Activated effector memory CD4-positive, alpha-beta T cell treated with anti-CD3 and anti-CD28 coated beads, Interleukin-2, amount 50 U/mL, for 16 hours (primary cell): ENCODE measurements around the gene CDC42.
"Not testable (repeated sequence)": the region's sequence is repeated elsewhere in the genome, so short reads cannot be mapped to it uniquely, and the experiment has no call there.

Experiments used
- DNase-seq: peaks from one replicate; pipeline ENCODE4 v3.0.0-alpha.2; 2020

The CDC42 gene

GRCh38 chr1:22076346-22076745, 23.8 kb downstream of the CDC42 start:
- DNase-seq = no peak

- no peak for DNase-seq
Observed at GRCh38 chr1:22077728-22078127, 25.2 kb downstream of the CDC42 start.

- DNase-seq = no peak
Observed at GRCh38 chr1:22078133-22078532, 25.6 kb downstream of the CDC42 start.

GRCh38 chr1:22080191-22080590, 27.7 kb downstream of the CDC42 start:
- DNase-seq = no peak

DNA sequence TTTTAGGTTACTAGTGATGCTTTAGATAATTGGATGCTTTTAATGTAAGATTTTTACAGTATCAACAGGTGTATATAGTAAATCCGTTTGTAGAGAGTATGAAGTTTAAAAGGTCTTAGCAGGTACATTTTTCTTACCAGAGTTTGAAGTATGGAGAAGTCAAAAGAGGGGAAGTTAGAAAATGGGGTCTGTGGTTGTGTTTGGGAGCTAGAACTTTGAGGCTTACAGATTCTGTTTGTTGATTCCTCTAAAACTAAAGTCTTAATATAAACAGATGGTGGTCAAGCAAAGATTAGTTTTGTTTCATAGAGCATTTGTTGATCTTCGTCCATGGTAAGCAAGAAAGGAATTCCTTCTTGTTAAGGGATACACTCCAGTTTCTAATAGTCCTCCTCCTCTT, 35.8 kb downstream of the CDC42 start:
- DNase-seq = no peak

DNA sequence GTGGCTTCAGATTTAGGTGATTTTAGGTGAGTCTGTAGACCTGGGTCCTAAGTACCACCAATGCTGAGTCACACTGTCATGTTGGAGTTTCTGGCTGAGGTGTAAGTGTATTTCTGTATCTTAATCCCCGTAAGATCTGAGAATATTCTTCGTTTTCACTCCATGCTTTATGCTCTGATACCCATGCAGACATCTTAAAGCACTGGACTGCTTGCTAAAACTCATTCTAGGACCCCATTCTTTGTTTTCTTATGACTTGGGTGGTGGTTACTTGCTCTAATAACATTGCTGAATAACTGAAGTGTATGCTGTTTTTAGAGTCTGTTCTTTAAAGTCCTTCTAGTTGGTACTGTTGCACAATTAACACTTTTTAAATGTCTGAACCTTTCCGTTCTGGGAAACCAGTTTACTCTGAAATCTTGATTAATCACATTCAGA, 36.6 kb downstream of the CDC42 start:
- no peak for DNase-seq

GRCh38 chr1:22089787-22090186, 37.3 kb downstream of the CDC42 start:
- DNase-seq = no peak

DNA sequence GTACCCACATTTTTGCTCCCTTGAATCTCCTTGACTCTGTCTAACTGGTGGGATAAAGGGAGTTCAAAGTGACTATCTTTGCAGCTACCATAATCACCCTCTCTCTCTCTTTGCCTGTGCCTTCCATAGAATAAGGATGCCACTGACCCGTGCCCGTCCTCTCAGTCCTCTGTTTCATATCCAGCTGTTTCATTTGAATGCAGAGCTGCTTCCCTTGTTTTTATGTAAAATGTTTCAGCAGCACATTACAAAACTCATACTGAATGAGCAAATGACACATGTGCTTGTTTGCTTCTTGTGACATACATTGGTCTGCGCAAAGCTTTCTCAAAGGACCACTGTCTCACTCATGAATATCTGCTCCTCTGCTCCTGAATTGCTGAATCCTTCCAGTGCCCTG, 38.4 kb downstream of the CDC42 start:
- no peak for DNase-seq

GRCh38 chr1:22092026-22092768, 39.7 kb downstream of the CDC42 start:
- not testable (repeated sequence) for DNase-seq

DNA sequence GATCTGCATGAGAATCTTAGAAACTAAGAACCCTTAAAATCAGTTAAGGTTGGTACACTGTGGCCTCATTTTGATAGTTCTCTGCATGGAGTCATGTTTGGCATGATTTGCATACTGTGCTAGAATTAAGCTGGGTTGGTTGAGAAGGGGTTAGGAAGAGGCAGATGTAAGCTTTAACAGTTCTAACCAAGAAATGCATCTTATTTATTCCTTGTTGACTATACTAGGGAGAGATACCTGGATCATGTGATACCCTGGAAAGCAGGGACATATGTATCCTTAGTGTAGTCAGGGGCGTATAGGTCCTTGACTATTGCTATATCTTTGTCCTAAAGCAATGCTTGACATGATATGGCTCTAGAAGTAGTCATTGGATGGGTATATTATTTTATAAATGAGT, 41.0 kb downstream of the CDC42 start:
- DNase-seq = no peak

GRCh38 chr1:22096036-22096435, 43.5 kb downstream of the CDC42 start:
- no peak for DNase-seq

DNA sequence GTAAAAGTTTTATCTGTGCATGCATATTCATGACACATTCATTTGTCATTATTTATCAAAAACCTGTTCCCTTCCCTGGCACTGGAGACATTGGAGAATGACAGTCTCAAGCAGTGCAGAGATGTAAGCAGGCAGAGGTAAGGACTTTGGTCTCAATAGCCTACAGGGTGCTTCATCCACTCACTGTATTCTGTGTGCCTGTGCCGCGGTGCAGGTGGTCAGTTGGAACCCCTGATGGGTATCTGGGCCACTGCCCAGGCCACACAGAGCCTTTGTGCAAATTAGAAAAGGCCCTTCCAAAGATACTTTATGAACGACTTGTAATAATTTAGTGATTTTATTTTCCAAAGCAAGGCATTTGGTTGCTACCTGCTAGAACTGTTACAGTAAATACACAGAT, 44.0 kb downstream of the CDC42 start:
- no peak for DNase-seq

GRCh38 chr1:22098752-22099151, 46.2 kb downstream of the CDC42 start:
- no peak for DNase-seq

DNA sequence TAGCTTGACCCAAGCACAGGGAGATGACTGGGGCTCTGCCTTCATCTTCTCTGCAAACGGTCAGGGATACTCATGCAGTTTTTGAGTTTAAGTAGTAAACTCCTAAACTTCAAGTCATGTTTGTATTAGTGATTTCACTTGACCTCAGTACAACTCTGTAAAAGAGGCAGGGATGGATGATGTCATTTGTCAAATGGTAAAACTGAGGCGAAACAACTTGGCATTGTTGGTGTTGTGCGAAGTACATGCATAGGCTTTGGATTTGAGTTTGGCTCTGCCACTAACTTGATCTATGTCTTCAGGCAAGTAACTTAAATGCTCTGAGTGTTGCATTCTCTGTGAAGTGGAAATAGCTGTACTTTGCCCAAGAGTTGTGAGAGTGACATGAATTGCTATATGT, 47.7 kb downstream of the CDC42 start:
- DNase-seq = no peak

- DNase-seq = no peak
Observed at GRCh38 chr1:22101199-22101598, 48.7 kb downstream of the CDC42 start.

DNA sequence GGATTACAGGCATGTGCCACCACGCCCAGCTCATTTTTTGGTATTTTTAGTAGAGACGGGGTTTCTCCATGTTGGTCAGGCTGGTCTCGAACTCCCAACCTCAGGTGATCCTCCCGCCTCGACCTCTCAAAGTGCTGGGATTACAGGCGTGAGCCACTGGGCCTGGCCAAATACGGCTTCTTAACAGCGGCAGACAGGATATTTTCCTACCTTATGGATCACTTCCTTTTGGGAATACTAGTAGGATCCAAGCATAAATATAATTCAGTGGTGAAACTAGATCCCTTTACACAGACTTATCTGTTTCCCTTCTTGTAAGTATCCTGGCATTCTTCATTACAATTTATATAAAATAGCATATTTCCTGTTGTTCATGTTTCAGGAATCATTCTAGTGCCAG, 49.5 kb downstream of the CDC42 start:
- no peak for DNase-seq

DNA sequence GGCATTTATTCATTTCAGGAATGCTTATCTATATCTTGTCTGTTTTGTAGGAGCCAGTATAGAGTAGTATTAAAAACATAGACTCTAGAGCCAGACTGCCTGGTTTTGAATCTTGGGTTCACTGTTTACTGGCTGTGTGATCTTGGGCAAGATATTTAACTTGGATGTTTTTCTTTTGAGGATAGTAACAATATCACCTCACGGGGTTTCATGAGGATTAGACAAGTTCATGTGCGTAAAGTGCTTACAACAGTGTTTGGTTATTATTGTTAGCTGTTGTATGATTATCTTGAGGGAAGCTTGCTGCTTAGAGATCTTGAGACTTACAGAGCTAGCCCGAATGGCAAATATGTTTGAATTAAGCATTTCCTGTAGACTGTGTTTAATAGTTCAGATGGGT, 50.2 kb downstream of the CDC42 start:
- no peak for DNase-seq

- no peak for DNase-seq
Observed at GRCh38 chr1:22104094-22104493, 51.6 kb downstream of the CDC42 start.

DNA sequence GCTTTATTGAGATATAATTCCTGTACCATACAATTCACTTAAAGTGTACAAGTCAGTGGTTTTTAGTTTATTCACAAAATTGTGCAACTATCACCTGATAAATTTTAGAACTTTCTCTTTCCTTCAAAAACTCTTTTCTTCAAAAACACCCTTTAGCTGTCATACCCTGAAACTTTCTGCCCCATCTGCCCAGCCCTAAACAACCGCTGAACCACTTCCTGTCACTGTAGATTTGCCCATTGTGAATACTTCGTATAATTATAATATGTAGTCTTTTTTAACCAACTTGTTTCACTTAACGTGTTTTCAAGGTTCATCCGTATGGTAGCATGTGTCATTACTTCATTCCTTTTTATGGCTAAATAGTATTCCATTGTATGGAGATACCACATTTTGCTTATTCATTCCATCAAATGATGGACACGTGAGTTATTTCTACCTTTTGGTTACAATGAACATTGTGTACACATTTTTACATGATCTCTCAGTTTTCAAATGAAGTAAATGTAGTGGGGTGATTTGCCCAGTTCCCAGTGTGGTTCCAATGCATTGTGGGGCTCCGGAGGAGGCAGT, 52.4 kb downstream of the CDC42 start:
- DNase-seq = peak; percentile 78

- no peak for DNase-seq
Observed at GRCh38 chr1:22105611-22106207, 53.2 kb downstream of the CDC42 start.

- no peak for DNase-seq
Observed at GRCh38 chr1:22107126-22107525, 54.6 kb downstream of the CDC42 start.

DNA sequence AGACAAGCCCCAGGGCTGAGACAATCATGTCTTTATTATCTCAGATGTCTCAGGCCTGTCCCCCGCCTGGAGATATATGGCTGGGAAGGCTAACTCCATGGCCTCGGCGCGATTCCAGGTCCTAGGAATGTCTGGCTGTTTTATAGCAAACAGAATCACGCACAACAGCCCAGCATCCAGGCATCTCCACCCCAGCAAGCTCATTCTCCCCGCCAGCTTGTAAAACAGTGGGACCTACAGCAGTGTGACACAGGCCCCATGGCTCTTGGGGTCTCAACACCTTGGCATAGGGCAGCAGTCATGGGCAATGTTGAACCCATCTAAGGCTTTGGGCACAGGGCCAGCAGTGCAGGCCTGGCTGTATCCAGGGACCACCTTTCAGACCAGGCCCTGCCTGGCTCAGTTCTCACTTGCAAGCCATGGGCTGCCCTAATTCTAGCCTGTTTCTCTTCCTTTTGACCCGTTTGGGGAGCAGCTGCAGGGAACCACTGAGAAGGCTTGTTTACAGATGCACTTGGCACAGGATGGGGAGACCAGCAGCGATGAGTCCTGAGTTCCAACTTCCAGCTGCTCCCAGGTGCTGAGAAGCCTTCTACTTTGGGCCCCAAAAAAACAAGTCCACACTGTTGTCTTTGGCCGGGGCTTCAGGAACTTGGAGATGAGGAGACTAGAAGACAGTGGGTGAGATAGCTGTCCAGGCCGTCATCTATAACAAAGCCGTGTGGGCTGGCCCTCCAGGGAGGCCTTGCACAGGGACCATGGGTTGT, 56.0 kb downstream of the CDC42 start:
- DNase-seq = no peak

DNA sequence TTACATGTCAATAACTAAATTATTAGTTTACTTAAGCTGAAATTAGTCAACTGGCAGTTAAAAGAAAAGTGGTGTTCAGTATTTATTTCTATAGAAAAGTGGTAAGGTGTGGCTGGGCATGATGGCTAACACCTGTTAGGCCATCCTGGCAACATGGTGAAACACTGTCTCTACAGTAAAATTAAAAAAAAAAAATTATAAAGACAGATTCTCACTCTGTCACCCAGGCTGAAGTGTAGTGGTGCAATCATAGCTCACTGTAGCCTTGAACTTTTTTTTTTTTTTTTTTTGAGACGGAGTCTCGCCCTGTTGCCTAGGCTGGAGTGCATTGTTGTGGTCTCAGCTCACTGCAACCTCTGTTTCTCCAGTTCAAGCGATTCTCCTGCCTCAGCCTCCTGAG, 57.5 kb downstream of the CDC42 start:
- DNase-seq = no peak

- DNase-seq = no peak
Observed at GRCh38 chr1:22111115-22111514, 58.6 kb downstream of the CDC42 start.
